ENCODE results near the gene ABL2.

DNA sequence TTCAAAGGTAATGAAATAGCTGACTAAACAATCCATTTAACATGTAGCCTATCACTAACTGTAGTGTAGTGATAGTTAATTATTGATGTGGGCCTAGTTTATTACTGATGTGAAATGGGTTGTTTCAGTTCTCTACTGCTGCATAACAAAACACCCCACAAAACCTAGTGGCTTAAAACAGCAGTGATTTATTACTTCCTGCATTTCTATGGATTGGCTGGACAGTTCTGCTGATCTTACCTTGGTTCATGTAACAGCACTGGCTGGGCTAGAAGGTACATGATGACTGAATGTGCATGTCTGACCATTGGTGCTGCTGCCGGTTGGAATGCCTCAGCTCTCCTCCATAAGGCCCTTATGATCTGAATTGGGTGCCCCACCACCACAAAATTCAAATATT lies 5.4 kb upstream of the ABL2 start:
- TF ChIP-seq, protein P1, sequence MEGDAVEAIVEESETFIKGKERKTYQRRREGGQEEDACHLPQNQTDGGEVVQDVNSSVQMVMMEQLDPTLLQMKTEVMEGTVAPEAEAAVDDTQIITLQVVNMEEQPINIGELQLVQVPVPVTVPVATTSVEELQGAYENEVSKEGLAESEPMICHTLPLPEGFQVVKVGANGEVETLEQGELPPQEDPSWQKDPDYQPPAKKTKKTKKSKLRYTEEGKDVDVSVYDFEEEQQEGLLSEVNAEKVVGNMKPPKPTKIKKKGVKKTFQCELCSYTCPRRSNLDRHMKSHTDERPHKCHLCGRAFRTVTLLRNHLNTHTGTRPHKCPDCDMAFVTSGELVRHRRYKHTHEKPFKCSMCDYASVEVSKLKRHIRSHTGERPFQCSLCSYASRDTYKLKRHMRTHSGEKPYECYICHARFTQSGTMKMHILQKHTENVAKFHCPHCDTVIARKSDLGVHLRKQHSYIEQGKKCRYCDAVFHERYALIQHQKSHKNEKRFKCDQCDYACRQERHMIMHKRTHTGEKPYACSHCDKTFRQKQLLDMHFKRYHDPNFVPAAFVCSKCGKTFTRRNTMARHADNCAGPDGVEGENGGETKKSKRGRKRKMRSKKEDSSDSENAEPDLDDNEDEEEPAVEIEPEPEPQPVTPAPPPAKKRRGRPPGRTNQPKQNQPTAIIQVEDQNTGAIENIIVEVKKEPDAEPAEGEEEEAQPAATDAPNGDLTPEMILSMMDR (IDR thresholded peaks at IDR 0.05 in 4 of 5, conservative IDR thresholded peaks at IDR 0.05 in 1 of 5): no peak
- TF ChIP-seq POLR2A (IDR thresholded peaks at IDR 0.05): no peak
